ENCODE data around the gene PSTPIP2. TPM values are rescaled to one million over a fixed set of nuclear protein-coding genes. Genes with fewer than 3 reads are reported as not detected.
"Not testable (repeated sequence)": the region's sequence is repeated elsewhere in the genome, so short reads cannot be mapped to it uniquely, and the experiment has no call there.

Gene PSTPIP2
- total RNA-seq, 2 experiments from 2014 or later: 7.7 to 8.5 TPM

GRCh38 chr18:45976566-45976965 is 95.5 kb downstream of the PSTPIP2 start:
- H3K27ac Mint-ChIP-seq: no peak overlapping the region
- peak; percentile 26 for ATAC-seq
- H3K36me3 Mint-ChIP-seq (ENCODE audit: low read depth): no peaks in the 10 kb centered on the region

GRCh38 chr18:45974088-45974536 is 97.9 kb downstream of the PSTPIP2 start:
- Mint-ChIP-seq H3K27ac (peak overlapping the region; percentile 2), H3K9me3 (ENCODE audit: insufficient read depth) (no peaks in the 10 kb centered on the region), H3K4me3 (no peak overlapping the region), H3K4me1 (ENCODE audit: low read depth) (peaks cover 7% of the 10 kb centered on the region), H3K36me3 (ENCODE audit: low read depth) (no peaks in the 10 kb centered on the region), H3K27me3 (ENCODE audit: low read depth) (no peaks in the 10 kb centered on the region)
- ATAC-seq (peak; percentile 74), DNase-seq (peak; percentile 80)
- CTCF ChIA-PET: interaction anchor here (0.6 to 3.4 kb wide), 25 partner anchors 9 to 354 kb away, joined by 3 to 25 read pairs (median 4); no protein-coding TSS in a partner anchor
- POLR2A ChIA-PET: no interaction called here

More at GRCh38 chr18:45976566-45976965, 95.5 kb downstream of the PSTPIP2 start:
- H3K4me3 Mint-ChIP-seq: no peak overlapping the region
- no peaks in the 10 kb centered on the region for H3K9me3 Mint-ChIP-seq (ENCODE audit: insufficient read depth)
- H3K27me3 Mint-ChIP-seq (ENCODE audit: low read depth): no peaks in the 10 kb centered on the region
- peaks cover 7% of the 10 kb centered on the region for H3K4me1 Mint-ChIP-seq (ENCODE audit: low read depth)
- ChIA-PET POLR2A (no interaction called here), CTCF (interaction anchor here (0.6 to 3.4 kb wide), 8 partner anchors 37 to 656 kb away, joined by 3 to 25 read pairs (median 4); no protein-coding TSS in a partner anchor)
- no peak for DNase-seq

GRCh38 chr18:45967007-45967706 is 104.9 kb downstream of the PSTPIP2 start, which contains the start of gene EPG5:
Gene EPG5 (minus strand): TSS chr18:45967329. CDS start chr18:45967239, 90 bp downstream.
- Mint-ChIP-seq H3K4me3 (peak within 1 kb of the TSS; percentile 93), H3K27me3 (ENCODE audit: low read depth) (peaks cover 3% of the 10 kb centered on the region), H3K4me1 (ENCODE audit: low read depth) (peaks cover 32% of the 10 kb centered on the region), H3K27ac (peak within 1 kb of the TSS; percentile 90), H3K36me3 (ENCODE audit: low read depth) (peaks cover 11% of the 10 kb centered on the region), H3K9me3 (ENCODE audit: insufficient read depth) (no peaks in the 10 kb centered on the region)
- POLR2A ChIA-PET: no interaction called here
- ATAC-seq (peak; percentile 98), DNase-seq (peak; percentile 96)
- CTCF ChIA-PET: no interaction called here

DNA sequence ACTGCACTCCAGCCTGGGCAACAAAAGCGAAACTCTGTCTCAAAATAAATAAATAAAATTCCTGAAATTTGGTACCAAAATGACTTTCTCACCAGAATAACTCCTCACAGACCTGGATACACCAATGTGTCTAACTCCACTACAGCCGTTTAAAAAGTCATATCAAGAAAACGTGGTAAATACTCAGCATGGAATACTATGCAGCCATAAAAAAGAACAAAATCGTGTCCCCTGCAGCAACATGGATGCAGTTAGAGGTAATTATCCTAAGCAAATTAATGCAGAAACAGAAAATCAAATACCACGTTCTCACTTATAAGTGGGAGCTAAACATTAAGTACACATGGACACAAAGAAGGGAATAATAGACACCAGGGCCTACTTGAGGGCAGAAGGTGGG is 107.1 kb downstream of the PSTPIP2 start:
- Mint-ChIP-seq H3K36me3 (ENCODE audit: low read depth) (peaks cover 20% of the 10 kb centered on the region), H3K4me1 (ENCODE audit: low read depth) (peaks cover 38% of the 10 kb centered on the region)
- ATAC-seq; CTCF ChIA-PET; POLR2A ChIA-PET; H3K9me3 Mint-ChIP-seq (ENCODE audit: insufficient read depth); DNase-seq; H3K27ac Mint-ChIP-seq; H3K27me3 Mint-ChIP-seq (ENCODE audit: low read depth); H3K4me3 Mint-ChIP-seq: not testable (repeated sequence)

- ATAC-seq (no peak), DNase-seq (no peak)
- POLR2A ChIA-PET: interaction anchor here (0.9 kb wide), 1 partner anchor 25 kb away, joined by 3 read pairs; no protein-coding TSS in a partner anchor
These were observed 109.2 kb downstream of the PSTPIP2 start for GRCh38 chr18:45962866-45963265.

DNA sequence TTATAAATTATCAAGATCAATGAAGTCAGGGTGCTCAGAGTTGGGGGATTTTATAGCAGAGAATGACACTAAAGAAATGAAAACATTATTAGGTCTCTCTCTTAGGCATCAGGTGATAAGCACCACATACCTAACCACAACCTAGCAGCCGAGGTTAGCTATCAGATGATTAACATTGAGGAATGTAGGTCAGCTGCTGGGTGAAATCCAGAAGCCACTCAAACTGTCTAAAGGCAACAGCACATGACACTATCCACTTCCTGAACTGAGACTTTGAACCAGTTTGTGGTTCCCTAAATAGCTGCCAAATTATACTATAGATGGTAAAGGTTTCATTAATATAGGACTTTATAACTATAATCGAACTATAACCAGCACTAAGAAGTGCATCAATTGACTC is 109.6 kb downstream of the PSTPIP2 start:
- POLR2A ChIA-PET: no interaction called here

More at GRCh38 chr18:45962866-45963265, 109.2 kb downstream of the PSTPIP2 start:
- Mint-ChIP-seq H3K4me3 (no peak overlapping the region), H3K9me3 (ENCODE audit: insufficient read depth) (no peaks in the 10 kb centered on the region), H3K4me1 (ENCODE audit: low read depth) (peaks cover 40% of the 10 kb centered on the region), H3K27me3 (ENCODE audit: low read depth) (no peaks in the 10 kb centered on the region), H3K36me3 (ENCODE audit: low read depth) (peaks cover 20% of the 10 kb centered on the region), H3K27ac (peak overlapping the region; percentile 53)
- CTCF ChIA-PET: interaction anchor here (1.0 to 2.8 kb wide), 6 partner anchors 10 to 110 kb away, joined by 3 to 12 read pairs (median 4); partner anchors contain the start of gene PSTPIP2

GRCh38 chr18:45959484-45959883 is 112.6 kb downstream of the PSTPIP2 start:
- H3K27ac Mint-ChIP-seq; ATAC-seq; H3K9me3 Mint-ChIP-seq (ENCODE audit: insufficient read depth); DNase-seq; H3K27me3 Mint-ChIP-seq (ENCODE audit: low read depth); POLR2A ChIA-PET; H3K4me3 Mint-ChIP-seq: not testable (repeated sequence)
- H3K4me1 Mint-ChIP-seq (ENCODE audit: low read depth): peaks cover 27% of the 10 kb centered on the region
- H3K36me3 Mint-ChIP-seq (ENCODE audit: low read depth): peaks cover 20% of the 10 kb centered on the region
- CTCF ChIA-PET: interaction anchor here (0.6 kb wide), 1 partner anchor 184 kb away, joined by 5 read pairs; no protein-coding TSS in a partner anchor

More for the DNA sequence above, 109.6 kb downstream of the PSTPIP2 start:
- no peak for ATAC-seq
- peak; percentile 37 for DNase-seq
- peak overlapping the region; percentile 56 for H3K27ac Mint-ChIP-seq
- H3K27me3 Mint-ChIP-seq (ENCODE audit: low read depth): no peaks in the 10 kb centered on the region
- no peaks in the 10 kb centered on the region for H3K9me3 Mint-ChIP-seq (ENCODE audit: insufficient read depth)
- peaks cover 20% of the 10 kb centered on the region for H3K36me3 Mint-ChIP-seq (ENCODE audit: low read depth)
- H3K4me1 Mint-ChIP-seq (ENCODE audit: low read depth): peaks cover 37% of the 10 kb centered on the region
- no peak overlapping the region for H3K4me3 Mint-ChIP-seq
- CTCF ChIA-PET: interaction anchor here (0.7 to 2.8 kb wide), 7 partner anchors 10 to 661 kb away, joined by 3 to 12 read pairs (median 3); partner anchors contain the start of gene PSTPIP2

DNA sequence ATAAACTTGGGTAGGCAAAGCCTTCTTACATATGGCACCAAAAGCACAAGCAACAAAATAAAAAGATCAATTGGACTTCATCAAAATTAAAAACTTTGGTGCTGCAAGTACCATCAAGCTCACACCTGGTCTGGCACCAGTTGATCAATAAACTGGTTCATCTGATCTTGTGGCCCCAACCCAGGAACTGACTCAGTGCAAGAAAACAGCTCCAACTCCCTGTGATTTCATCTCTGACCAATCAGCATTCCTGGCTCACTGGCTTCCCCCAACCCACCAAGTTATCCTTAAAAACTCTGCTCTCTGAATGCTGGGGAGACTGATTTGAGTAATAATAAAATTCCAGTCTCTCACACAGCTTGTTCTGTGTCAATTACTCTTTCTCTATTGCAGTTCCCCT is 113.3 kb downstream of the PSTPIP2 start:
- H3K27me3 Mint-ChIP-seq (ENCODE audit: low read depth): no peaks in the 10 kb centered on the region
- peaks cover 26% of the 10 kb centered on the region for H3K36me3 Mint-ChIP-seq (ENCODE audit: low read depth)
- no peak overlapping the region for H3K27ac Mint-ChIP-seq
- ChIA-PET POLR2A (no interaction called here), CTCF (interaction anchor here (1.0 kb wide), 1 partner anchor 115 kb away, joined by 3 read pairs; no protein-coding TSS in a partner anchor)
- DNase-seq (no peak), ATAC-seq (no peak)
- H3K4me1 Mint-ChIP-seq (ENCODE audit: low read depth): peaks cover 24% of the 10 kb centered on the region
- H3K9me3 Mint-ChIP-seq (ENCODE audit: insufficient read depth): no peaks in the 10 kb centered on the region
- H3K4me3 Mint-ChIP-seq: no peak overlapping the region

DNA sequence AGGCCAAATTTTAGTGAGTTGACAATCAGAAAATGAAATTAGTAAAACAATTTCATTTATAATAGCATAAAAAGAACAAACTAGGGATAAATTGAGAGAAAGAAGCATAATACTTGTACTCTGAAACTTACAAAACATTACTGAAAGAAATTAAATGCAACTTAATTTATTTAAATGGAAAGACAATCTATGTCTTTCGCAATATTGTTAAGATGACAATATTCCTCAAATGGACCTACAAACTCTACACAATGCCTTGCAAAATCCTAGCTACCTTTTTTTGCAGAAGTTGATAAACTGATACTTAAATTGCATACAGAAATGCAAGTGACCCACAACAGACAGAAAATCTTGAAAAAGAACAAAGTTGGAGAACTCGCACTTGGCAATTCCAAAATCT is 114.0 kb downstream of the PSTPIP2 start:
- no peak overlapping the region for H3K4me3 Mint-ChIP-seq
- ChIA-PET CTCF (interaction anchor here (1.0 kb wide), 1 partner anchor 116 kb away, joined by 3 read pairs; no protein-coding TSS in a partner anchor), POLR2A (no interaction called here)
- H3K27ac Mint-ChIP-seq: no peak overlapping the region
- ATAC-seq (no peak), DNase-seq (no peak)
- H3K27me3 Mint-ChIP-seq (ENCODE audit: low read depth): no peaks in the 10 kb centered on the region
- peaks cover 29% of the 10 kb centered on the region for H3K36me3 Mint-ChIP-seq (ENCODE audit: low read depth)
- H3K9me3 Mint-ChIP-seq (ENCODE audit: insufficient read depth): no peaks in the 10 kb centered on the region
- H3K4me1 Mint-ChIP-seq (ENCODE audit: low read depth): peaks cover 18% of the 10 kb centered on the region

GRCh38 chr18:45957100-45957499 is 115.0 kb downstream of the PSTPIP2 start:
- no peak for ATAC-seq
- POLR2A ChIA-PET: no interaction called here
- Mint-ChIP-seq H3K27ac (no peak overlapping the region), H3K9me3 (ENCODE audit: insufficient read depth) (no peaks in the 10 kb centered on the region), H3K36me3 (ENCODE audit: low read depth) (peaks cover 35% of the 10 kb centered on the region), H3K4me1 (ENCODE audit: low read depth) (peaks cover 10% of the 10 kb centered on the region), H3K4me3 (no peak overlapping the region), H3K27me3 (ENCODE audit: low read depth) (no peaks in the 10 kb centered on the region)
- CTCF ChIA-PET: no interaction called here
- no peak for DNase-seq

GRCh38 chr18:45954070-45954934 is 117.8 kb downstream of the PSTPIP2 start:
- Mint-ChIP-seq H3K27ac (no peak overlapping the region), H3K4me1 (ENCODE audit: low read depth) (peaks cover 4% of the 10 kb centered on the region), H3K27me3 (ENCODE audit: low read depth) (no peaks in the 10 kb centered on the region), H3K36me3 (ENCODE audit: low read depth) (peaks cover 46% of the 10 kb centered on the region), H3K4me3 (no peak overlapping the region), H3K9me3 (ENCODE audit: insufficient read depth) (no peaks in the 10 kb centered on the region)
- ChIA-PET POLR2A (interaction anchor here (1.1 kb wide), 1 partner anchor 13 kb away, joined by 3 read pairs; no protein-coding TSS in a partner anchor), CTCF (interaction anchor here (1.3 kb wide), 1 partner anchor 75 kb away, joined by 3 read pairs; no protein-coding TSS in a partner anchor)
- ATAC-seq (no peak), DNase-seq (no peak)
